ENCODE results near the gene VAMP2.
A peak's percentile ranks its signal among the peaks of the same experiment; 100 is the strongest.

Gene VAMP2

DNA sequence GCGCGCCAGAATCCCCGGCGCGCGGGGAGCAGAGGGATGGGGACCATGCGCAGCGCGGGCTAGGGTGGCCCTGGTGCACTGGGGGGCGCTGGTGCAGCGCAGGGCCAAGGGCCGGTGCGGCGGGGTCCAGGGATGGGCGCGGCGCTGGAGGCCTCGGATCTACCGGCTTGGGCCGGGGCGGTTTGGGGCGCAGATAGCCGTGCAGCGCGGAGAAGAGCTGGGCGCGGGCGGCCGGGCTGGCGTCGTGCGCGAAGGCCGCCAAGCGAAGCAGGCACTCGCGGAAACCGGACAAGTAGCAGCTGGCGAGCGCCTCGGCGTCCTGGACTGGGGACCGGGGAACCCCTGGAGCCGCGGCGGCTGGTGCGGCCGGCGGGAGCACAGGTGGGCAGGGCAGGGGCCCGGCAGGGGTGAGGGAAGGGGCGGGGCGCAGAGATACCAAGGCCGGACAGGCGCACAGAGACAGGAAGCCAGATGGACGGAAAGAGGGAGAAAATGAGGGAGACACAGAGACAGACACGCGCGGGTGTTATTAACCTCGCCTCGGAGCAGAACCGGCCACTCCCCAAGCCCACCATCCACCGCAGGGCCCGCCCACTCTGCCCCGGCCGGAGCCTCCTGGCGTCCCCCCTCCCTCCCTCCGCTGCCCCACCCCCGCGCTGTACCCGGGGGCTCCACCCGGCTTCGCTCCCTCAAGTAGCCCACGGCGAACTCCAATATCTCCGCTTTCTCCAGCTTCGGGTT, 40.9 kb downstream of the VAMP2 start:
- TF ChIP-seq, protein P1, sequence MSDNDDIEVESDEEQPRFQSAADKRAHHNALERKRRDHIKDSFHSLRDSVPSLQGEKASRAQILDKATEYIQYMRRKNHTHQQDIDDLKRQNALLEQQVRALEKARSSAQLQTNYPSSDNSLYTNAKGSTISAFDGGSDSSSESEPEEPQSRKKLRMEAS (IDR thresholded peaks at IDR 0.05), result peak; percentile 77
- TF ChIP-seq TEAD4 (IDR thresholded peaks at IDR 0.05) (no peak), ZBTB7A (IDR thresholded peaks at IDR 0.05; ENCODE audit: low read depth) (peak; percentile 82; the same call in 1 of the 2 replicates), TCF12 (IDR thresholded peaks at IDR 0.05; ENCODE audit: low read depth) (peak; percentile 39; the same call in 1 of the 2 replicates), RAD21 (IDR thresholded peaks at IDR 0.05; ENCODE audit: low read depth) (peak; percentile 66)
- TF ChIP-seq, protein P2, sequence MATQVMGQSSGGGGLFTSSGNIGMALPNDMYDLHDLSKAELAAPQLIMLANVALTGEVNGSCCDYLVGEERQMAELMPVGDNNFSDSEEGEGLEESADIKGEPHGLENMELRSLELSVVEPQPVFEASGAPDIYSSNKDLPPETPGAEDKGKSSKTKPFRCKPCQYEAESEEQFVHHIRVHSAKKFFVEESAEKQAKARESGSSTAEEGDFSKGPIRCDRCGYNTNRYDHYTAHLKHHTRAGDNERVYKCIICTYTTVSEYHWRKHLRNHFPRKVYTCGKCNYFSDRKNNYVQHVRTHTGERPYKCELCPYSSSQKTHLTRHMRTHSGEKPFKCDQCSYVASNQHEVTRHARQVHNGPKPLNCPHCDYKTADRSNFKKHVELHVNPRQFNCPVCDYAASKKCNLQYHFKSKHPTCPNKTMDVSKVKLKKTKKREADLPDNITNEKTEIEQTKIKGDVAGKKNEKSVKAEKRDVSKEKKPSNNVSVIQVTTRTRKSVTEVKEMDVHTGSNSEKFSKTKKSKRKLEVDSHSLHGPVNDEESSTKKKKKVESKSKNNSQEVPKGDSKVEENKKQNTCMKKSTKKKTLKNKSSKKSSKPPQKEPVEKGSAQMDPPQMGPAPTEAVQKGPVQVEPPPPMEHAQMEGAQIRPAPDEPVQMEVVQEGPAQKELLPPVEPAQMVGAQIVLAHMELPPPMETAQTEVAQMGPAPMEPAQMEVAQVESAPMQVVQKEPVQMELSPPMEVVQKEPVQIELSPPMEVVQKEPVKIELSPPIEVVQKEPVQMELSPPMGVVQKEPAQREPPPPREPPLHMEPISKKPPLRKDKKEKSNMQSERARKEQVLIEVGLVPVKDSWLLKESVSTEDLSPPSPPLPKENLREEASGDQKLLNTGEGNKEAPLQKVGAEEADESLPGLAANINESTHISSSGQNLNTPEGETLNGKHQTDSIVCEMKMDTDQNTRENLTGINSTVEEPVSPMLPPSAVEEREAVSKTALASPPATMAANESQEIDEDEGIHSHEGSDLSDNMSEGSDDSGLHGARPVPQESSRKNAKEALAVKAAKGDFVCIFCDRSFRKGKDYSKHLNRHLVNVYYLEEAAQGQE (IDR thresholded peaks at IDR 0.05; ENCODE audit: low read depth), result no peak

DNA sequence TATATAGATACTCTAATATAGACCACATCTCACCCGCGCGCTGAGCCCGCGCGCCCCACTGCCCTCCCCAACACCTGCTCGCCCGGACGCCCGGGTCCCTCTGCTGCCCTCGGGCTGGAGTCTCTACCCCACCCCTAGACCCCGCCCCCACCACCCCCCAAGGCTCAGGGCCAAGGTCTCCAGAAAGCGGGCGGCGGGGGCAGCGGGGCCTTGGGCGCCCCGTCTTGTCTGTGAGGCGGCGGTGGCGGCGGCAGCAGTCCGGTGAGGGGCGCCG, 41.4 kb downstream of the VAMP2 start:
- TF ChIP-seq TEAD4 (IDR thresholded peaks at IDR 0.05), result no peak
- no peak for TF ChIP-seq YY1 (IDR thresholded peaks at IDR 0.05; ENCODE audit: low read depth)
- no peak for TF ChIP-seq TCF12 (IDR thresholded peaks at IDR 0.05; ENCODE audit: low read depth)
- TF ChIP-seq CREB1 (IDR thresholded peaks at IDR 0.05; ENCODE audit: low read depth), result no peak
- TF ChIP-seq, protein P2 (IDR thresholded peaks at IDR 0.05; ENCODE audit: low read depth), result no peak
- TF ChIP-seq NFIC (IDR thresholded peaks at IDR 0.05), result no peak
- no peak for TF ChIP-seq ZBTB7A (IDR thresholded peaks at IDR 0.05; ENCODE audit: low read depth)
- TF ChIP-seq TAF1 (IDR thresholded peaks at IDR 0.05; ENCODE audit: low read depth), result no peak
- TF ChIP-seq RAD21 (IDR thresholded peaks at IDR 0.05; ENCODE audit: low read depth), result no peak
- no peak for TF ChIP-seq CEBPB (IDR thresholded peaks at IDR 0.05)
- no peak for TF ChIP-seq FOXM1 (IDR thresholded peaks at IDR 0.05; ENCODE audit: borderline replicate concordance, low read depth)
- TF ChIP-seq, protein P3, sequence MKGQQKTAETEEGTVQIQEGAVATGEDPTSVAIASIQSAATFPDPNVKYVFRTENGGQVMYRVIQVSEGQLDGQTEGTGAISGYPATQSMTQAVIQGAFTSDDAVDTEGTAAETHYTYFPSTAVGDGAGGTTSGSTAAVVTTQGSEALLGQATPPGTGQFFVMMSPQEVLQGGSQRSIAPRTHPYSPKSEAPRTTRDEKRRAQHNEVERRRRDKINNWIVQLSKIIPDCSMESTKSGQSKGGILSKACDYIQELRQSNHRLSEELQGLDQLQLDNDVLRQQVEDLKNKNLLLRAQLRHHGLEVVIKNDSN (IDR thresholded peaks at IDR 0.05), result no peak
- TF ChIP-seq EP300 (IDR thresholded peaks at IDR 0.05; ENCODE audit: borderline replicate concordance), result no peak
- TF ChIP-seq, protein P1 (IDR thresholded peaks at IDR 0.05), result no peak
- TF ChIP-seq EGR1 (IDR thresholded peaks at IDR 0.05), result no peak

DNA sequence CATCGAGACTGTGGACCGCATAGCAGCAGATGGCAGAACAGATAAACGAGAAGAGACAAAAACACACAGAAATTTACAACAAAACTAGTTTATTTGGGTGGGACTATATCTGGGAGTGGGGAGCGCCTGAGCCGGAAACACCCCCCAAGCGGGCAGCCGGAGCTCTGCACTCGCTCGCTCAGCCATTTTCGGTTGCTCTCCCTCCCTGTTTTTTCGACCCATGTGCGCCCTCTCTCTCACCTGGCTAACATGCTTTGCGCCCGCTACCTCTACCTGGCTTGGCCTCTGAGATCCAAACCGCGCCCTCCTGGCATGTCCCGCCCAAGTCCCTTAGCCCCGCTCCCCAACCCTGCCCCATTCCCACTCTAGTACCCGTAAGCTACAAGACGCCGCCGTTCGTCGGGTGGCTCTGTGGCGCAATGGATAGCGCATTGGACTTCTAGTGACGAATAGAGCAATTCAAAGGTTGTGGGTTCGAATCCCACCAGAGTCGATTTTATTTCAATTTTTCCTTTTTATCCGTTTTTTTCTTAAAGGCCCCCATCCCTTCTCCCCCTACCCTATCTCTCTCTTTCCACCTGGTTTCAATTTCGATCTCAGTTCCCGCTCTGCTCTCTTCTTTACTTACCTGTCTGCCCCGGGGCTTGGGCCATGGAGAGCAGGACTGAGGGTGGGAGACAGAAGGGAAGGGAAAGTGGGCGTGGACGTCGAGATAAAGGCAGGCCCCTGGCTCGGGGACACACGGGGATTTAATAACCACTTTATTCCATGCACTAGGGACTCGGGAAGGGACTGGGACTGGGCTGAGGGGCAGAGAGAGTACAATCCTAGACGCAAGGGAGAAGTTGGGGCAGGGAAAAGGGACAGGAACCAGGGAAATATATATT, 42.0 kb downstream of the VAMP2 start:
- TF ChIP-seq CREB1 (IDR thresholded peaks at IDR 0.05; ENCODE audit: low read depth) (no peak), NFIC (IDR thresholded peaks at IDR 0.05) (no peak), TEAD4 (IDR thresholded peaks at IDR 0.05) (peak; percentile 94), EGR1 (IDR thresholded peaks at IDR 0.05) (no peak), TAF1 (IDR thresholded peaks at IDR 0.05; ENCODE audit: low read depth) (no peak), TCF12 (IDR thresholded peaks at IDR 0.05; ENCODE audit: low read depth) (0 out of 2 replicates have a peak, but pooled peaks have one; percentile 42), RAD21 (IDR thresholded peaks at IDR 0.05; ENCODE audit: low read depth) (no peak), CEBPB (IDR thresholded peaks at IDR 0.05) (peak; percentile 75), YY1 (IDR thresholded peaks at IDR 0.05; ENCODE audit: low read depth) (no peak; the same call in 1 of the 2 replicates), EP300 (IDR thresholded peaks at IDR 0.05; ENCODE audit: borderline replicate concordance) (no peak; the same call in 1 of the 2 replicates), ZBTB7A (IDR thresholded peaks at IDR 0.05; ENCODE audit: low read depth) (0 out of 2 replicates have a peak, but pooled peaks have one; percentile 53)
- TF ChIP-seq, protein P1 (IDR thresholded peaks at IDR 0.05), result peak; percentile 30
- TF ChIP-seq, protein P3 (IDR thresholded peaks at IDR 0.05), result peak; percentile 15; the same call in 1 of the 2 replicates

DNA sequence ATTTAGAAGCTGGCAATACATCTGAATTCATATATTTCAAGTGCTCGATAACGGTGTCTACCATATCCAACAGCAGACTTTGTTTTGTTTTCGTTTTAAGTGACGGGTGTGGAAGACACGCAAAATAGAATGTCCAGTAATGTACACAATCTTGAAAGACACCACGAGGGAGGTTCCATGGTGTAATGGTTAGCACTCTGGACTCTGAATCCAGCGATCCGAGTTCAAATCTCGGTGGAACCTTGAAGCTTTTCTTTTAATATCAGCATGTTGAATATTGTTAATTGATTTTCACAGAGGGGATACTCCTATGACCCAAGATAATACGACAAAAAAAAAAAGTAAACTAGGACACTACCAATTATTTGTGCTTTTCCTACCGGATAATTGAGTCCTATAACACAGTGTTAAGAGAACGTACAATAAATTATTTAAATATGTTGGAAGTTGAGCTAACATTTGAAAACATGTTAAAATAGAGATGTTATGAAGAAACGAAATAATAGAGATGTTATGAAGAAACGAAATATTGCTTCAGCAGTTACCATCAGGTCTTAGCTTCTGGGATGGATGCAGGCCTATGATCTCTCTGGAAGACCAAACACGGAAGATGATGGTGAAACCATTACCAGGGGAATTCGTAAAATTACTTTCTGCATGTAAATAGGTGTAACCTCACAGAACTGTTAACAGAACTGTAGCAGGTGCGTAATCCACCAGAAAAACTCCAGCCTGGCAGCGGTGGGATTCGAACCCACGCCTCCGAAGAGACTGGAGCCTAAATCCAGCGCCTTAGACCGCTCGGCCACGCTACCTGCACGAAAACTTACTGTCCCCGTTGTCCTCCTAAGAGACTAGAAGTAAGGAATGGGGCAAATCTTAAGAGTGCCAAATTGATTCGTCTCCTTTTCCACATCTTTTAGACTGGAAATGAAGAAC, 42.9 kb downstream of the VAMP2 start:
- TF ChIP-seq, protein P1 (IDR thresholded peaks at IDR 0.05), result peak; percentile 46; the same call in 1 of the 2 replicates
- peak; percentile 10; the same call in 1 of the 2 replicates for TF ChIP-seq NFIC (IDR thresholded peaks at IDR 0.05)
- no peak for TF ChIP-seq RAD21 (IDR thresholded peaks at IDR 0.05; ENCODE audit: low read depth)
- TF ChIP-seq TCF12 (IDR thresholded peaks at IDR 0.05; ENCODE audit: low read depth), result peak; percentile 24; the same call in 1 of the 2 replicates
- TF ChIP-seq, protein P2 (IDR thresholded peaks at IDR 0.05; ENCODE audit: low read depth), result no peak
- TF ChIP-seq FOXM1 (IDR thresholded peaks at IDR 0.05; ENCODE audit: borderline replicate concordance, low read depth), result peak; percentile 34; the same call in 1 of the 2 replicates
- peak; percentile 95 for TF ChIP-seq TEAD4 (IDR thresholded peaks at IDR 0.05)
- TF ChIP-seq CEBPB (IDR thresholded peaks at IDR 0.05), result peak; percentile 62; the same call in 1 of the 2 replicates
- TF ChIP-seq ZBTB7A (IDR thresholded peaks at IDR 0.05; ENCODE audit: low read depth), result no peak
- no peak for TF ChIP-seq TAF1 (IDR thresholded peaks at IDR 0.05; ENCODE audit: low read depth)
- TF ChIP-seq YY1 (IDR thresholded peaks at IDR 0.05; ENCODE audit: low read depth), result no peak
- TF ChIP-seq, protein P3 (IDR thresholded peaks at IDR 0.05), result 0 out of 2 replicates have a peak, but pooled peaks have one; percentile 6
- TF ChIP-seq EP300 (IDR thresholded peaks at IDR 0.05; ENCODE audit: borderline replicate concordance), result no peak; the same call in 1 of the 2 replicates
- no peak for TF ChIP-seq EGR1 (IDR thresholded peaks at IDR 0.05)
- 0 out of 2 replicates have a peak, but pooled peaks have one; percentile 24 for TF ChIP-seq CREB1 (IDR thresholded peaks at IDR 0.05; ENCODE audit: low read depth)
